ENCODE data around the gene XKR7.

DNA sequence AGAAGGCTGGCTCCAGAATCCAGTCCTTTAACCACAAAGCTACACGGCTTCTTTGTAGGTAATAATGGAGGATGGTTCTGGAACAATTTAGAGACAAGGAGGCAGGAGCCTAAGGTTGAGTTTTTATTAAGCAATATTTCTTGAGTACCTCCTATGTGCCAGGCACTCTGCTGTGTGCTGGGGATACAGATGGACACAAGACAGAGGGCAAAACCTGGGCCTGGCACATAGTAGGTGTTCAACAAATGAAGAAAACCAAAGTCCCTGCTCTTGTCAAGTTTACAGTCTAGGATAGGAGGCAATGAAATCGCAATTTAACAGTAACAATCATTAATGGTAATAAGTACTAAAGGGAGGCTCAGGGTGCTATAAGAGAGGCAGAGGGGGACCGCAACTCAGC, 59.7 kb downstream of the XKR7 start:
- TF ChIP-seq, protein P1, sequence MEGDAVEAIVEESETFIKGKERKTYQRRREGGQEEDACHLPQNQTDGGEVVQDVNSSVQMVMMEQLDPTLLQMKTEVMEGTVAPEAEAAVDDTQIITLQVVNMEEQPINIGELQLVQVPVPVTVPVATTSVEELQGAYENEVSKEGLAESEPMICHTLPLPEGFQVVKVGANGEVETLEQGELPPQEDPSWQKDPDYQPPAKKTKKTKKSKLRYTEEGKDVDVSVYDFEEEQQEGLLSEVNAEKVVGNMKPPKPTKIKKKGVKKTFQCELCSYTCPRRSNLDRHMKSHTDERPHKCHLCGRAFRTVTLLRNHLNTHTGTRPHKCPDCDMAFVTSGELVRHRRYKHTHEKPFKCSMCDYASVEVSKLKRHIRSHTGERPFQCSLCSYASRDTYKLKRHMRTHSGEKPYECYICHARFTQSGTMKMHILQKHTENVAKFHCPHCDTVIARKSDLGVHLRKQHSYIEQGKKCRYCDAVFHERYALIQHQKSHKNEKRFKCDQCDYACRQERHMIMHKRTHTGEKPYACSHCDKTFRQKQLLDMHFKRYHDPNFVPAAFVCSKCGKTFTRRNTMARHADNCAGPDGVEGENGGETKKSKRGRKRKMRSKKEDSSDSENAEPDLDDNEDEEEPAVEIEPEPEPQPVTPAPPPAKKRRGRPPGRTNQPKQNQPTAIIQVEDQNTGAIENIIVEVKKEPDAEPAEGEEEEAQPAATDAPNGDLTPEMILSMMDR (IDR thresholded peaks at IDR 0.05 in 8 of 11, conservative IDR thresholded peaks at IDR 0.05 in 3 of 11): no peak
- TF ChIP-seq POLR2AphosphoS5 (IDR thresholded peaks at IDR 0.05) (no peak), POLR2A (IDR thresholded peaks at IDR 0.05) (no peak)

Measured in spleen (tissue), 7 donors.